Sigmoid colon (tissue), 7 donors: ENCODE results near the gene ZBTB38. TPM values are rescaled to one million over a fixed set of nuclear protein-coding genes. Genes with fewer than 3 reads are reported as not detected.

ENCODE experiments used
- DNase-seq: peaks from one replicate; pipeline ENCODE4 v3.0.0-alpha.2; 2019
- H3K27ac ChIP-seq, 4 donors: fragments of 200-600 bp; sonication (generic); one replicate each; pipeline ENCODE4 v1.5.1; 2016 to 2019; ENCODE audit warnings: mild to moderate bottlenecking in 1 of 4
- H3K27me3 ChIP-seq, 3 donors: fragments of 200-600 bp; sonication (generic); one replicate each; pipeline ENCODE4 v1.5.1; 2019; ENCODE audit warnings: mild to moderate bottlenecking in 1 of 3
- H3K36me3 ChIP-seq, 4 donors: fragments of 200-600 bp; sonication (generic); one replicate each; pipeline ENCODE4 v1.5.1; 2016 to 2019
- H3K4me1 ChIP-seq, 4 donors: fragments of 200-600 bp; sonication (generic); one replicate each; pipeline ENCODE4 v1.5.1; 2017 to 2019
- H3K4me3 ChIP-seq, 4 donors: fragments of 200-600 bp; sonication (generic); one replicate each; pipeline ENCODE4 v1.5.1; 2017 to 2019; ENCODE audit warnings: mild to moderate bottlenecking in 2 of 4, moderate library complexity in 1 of 4
- H3K9me3 ChIP-seq, 4 donors: fragments of 200-600 bp in 3 of 4; sonication (generic) in 3 of 4; one replicate each; pipeline versions ENCODE4 v1.5.1 to v1.6.1; 2013 to 2019
- EP300 ChIP-seq, 4 donors: sonication (generic); formaldehyde crosslinking; IDR thresholded peaks; one replicate each; pipeline ENCODE4 v1.6.1; 2017; ENCODE audit warnings: antibody characterized with exemption in 4 of 4
- POLR2A ChIP-seq, 2 donors: fragments of 450-650 bp; IDR thresholded peaks; one replicate each; pipeline ENCODE4 v1.6.1; 2016; ENCODE audit warnings: antibody characterized with exemption in 2 of 2, mild to moderate bottlenecking in 2 of 2, moderate library complexity in 2 of 2
- POLR2AphosphoS5 ChIP-seq, 4 donors: sonication (generic); formaldehyde crosslinking; IDR thresholded peaks; one replicate each; pipeline ENCODE4 v1.6.1; 2017; ENCODE audit warnings: antibody characterized with exemption in 4 of 4
- whole genome bisulfite sequencing, 2 donors: extraction: QIAGEN DNeasy Blood & Tissue Kit; methylation state at CpG; one replicate each; pipeline ENCODE4 v1.1.7; 2013; 5-methylcytosine and 5-hydroxymethylcytosine counted together
- intact Hi-C: fragments of 100-400 bp; cut with DNase I; formaldehyde crosslinking; loops from one replicate; pipeline ENCODE4 v1.15.1; 2023
- polyA plus RNA-seq, 3 donors: library from polyadenylated mRNA; stranded (reverse); fragments of 200-250 nt; gene quantifications; one replicate each; pipeline ENCODE4 v1.2.3, GENCODE V29; 2013
- total RNA-seq, 4 donors: library from RNA; depleted of rRNA; stranded (reverse); fragments of >200 nt; gene quantifications; one replicate each; pipeline ENCODE4 v1.1.0, GENCODE V29; 2016
- TF ChIP-seq, protein P1 (sequence below), 4 experiments: fragments of 450-650 bp in 3 of 4; fragments of 200-600 bp in 1 of 4; IDR thresholded peaks; one replicate each; pipeline ENCODE4 v1.5.1; 2016 to 2019; ENCODE audit warnings: antibody characterized with exemption in 4 of 4, mild to moderate bottlenecking in 3 of 4, moderate library complexity in 2 of 4
- donor health status: healthy with polysubstance abuse.
- donor health status: Bipolar disorder and iron deficiency.
- donor health status: healthy.

The ZBTB38 gene
- total and polyA plus RNA-seq, 7 donors: 16.8 to 178 (median 150) TPM

DNA sequence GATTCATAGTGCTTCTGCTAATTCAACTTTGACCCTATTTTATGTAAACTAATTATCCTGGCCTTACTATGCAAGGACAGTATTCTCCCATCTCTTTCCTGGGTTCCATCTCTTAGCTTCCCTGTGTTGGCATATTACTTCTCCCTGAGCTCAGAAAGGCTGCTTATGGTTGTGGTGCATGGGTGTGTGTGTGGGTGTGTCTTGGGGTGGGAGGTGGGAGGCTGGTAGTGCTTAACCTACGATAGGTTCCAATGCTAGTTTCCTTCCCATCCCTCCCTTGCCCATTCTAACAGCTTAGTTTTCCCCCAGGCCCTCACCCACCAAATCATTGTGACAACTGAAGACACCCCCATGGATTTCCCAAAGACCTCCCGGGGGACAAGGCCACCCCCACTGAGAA is 22.8 kb upstream of the ZBTB38 start:
- H3K4me3 ChIP-seq: no peak overlapping the region
- 17 to 65% methylated on average over 2 of the region's 2 CpGs for WGBS, 2 donors
- no peak for DNase-seq
- intact Hi-C loops: no loop called here
- H3K27ac ChIP-seq: no peak overlapping the region
- H3K36me3 ChIP-seq: no peaks in the 10 kb centered on the region
- TF ChIP-seq POLR2AphosphoS5 (IDR thresholded peaks at IDR 0.05) (no peak), EP300 (IDR thresholded peaks at IDR 0.05) (no peak), POLR2A (IDR thresholded peaks at IDR 0.05) (no peak)
- TF ChIP-seq, protein P1, sequence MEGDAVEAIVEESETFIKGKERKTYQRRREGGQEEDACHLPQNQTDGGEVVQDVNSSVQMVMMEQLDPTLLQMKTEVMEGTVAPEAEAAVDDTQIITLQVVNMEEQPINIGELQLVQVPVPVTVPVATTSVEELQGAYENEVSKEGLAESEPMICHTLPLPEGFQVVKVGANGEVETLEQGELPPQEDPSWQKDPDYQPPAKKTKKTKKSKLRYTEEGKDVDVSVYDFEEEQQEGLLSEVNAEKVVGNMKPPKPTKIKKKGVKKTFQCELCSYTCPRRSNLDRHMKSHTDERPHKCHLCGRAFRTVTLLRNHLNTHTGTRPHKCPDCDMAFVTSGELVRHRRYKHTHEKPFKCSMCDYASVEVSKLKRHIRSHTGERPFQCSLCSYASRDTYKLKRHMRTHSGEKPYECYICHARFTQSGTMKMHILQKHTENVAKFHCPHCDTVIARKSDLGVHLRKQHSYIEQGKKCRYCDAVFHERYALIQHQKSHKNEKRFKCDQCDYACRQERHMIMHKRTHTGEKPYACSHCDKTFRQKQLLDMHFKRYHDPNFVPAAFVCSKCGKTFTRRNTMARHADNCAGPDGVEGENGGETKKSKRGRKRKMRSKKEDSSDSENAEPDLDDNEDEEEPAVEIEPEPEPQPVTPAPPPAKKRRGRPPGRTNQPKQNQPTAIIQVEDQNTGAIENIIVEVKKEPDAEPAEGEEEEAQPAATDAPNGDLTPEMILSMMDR (IDR thresholded peaks at IDR 0.05): no peak
- no peaks in the 10 kb centered on the region for H3K4me1 ChIP-seq
- no peaks in the 10 kb centered on the region for H3K9me3 ChIP-seq
- no peaks in the 10 kb centered on the region for H3K27me3 ChIP-seq

DNA sequence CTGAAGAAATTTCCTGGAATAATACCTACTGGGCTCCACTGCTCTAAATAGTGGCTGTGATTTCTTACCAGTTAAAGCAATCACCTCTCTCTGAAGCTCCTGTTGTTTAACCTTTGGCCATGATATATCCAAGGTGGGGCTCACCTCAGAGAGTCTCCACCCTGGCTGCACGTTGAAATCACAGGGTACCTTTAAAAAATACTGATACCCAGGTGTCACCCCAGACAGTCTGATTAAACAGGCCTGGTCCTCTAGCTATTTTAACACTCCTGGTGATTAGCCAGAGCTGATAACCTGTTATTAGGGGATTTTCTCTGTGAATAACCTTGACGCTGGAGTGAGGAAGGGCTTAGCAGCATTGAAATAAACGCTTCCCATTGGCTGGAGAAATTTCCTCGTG is 22.3 kb upstream of the ZBTB38 start:
- WGBS, 2 donors: 15 to 65% methylated on average over 4 of the region's 4 CpGs
- Histone ChIP-seq H3K27me3 (no peaks in the 10 kb centered on the region), H3K36me3 (no peaks in the 10 kb centered on the region), H3K27ac (no peak overlapping the region), H3K9me3 (no peaks in the 10 kb centered on the region), H3K4me3 (no peak overlapping the region), H3K4me1 (no peaks in the 10 kb centered on the region)
- DNase-seq: no peak
- no peak for TF ChIP-seq EP300 (IDR thresholded peaks at IDR 0.05)
- no peak for TF ChIP-seq POLR2AphosphoS5 (IDR thresholded peaks at IDR 0.05)
- no peak for TF ChIP-seq POLR2A (IDR thresholded peaks at IDR 0.05)
- TF ChIP-seq, protein P1 (IDR thresholded peaks at IDR 0.05): no peak
- intact Hi-C loops: no loop called here

DNA sequence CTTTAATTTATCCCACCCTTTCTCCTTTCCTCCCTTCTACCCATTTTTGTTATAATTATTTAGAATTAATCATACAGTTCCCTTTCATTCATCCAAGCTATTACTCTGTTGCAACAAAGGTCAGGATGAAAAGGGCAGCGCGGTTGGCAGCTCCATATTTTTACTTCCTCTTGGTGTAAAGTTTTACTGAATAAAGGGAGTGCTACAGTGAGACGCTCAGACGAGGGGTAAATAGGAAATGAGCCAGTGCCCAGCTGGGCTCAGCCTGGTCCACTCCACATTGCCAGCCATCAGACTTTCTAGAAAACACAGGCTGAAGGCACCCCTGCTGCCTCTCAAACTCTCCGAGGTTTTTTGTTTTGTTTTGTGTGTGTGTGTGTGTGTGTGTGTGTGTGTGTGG is 21.9 kb upstream of the ZBTB38 start:
- no peak for TF ChIP-seq EP300 (IDR thresholded peaks at IDR 0.05)
- TF ChIP-seq, protein P1 (IDR thresholded peaks at IDR 0.05): no peak
- no peak for TF ChIP-seq POLR2A (IDR thresholded peaks at IDR 0.05)
- TF ChIP-seq POLR2AphosphoS5 (IDR thresholded peaks at IDR 0.05): no peak
- H3K27me3 ChIP-seq: no peaks in the 10 kb centered on the region
- no peaks in the 10 kb centered on the region for H3K36me3 ChIP-seq
- 14 to 53% methylated on average over 5 of the region's 5 CpGs for WGBS, 2 donors
- DNase-seq: no peak
- H3K4me3 ChIP-seq: no peak overlapping the region
- H3K9me3 ChIP-seq: no peaks in the 10 kb centered on the region
- no peaks in the 10 kb centered on the region for H3K4me1 ChIP-seq
- intact Hi-C loops: no loop called here
- no peak overlapping the region for H3K27ac ChIP-seq

DNA sequence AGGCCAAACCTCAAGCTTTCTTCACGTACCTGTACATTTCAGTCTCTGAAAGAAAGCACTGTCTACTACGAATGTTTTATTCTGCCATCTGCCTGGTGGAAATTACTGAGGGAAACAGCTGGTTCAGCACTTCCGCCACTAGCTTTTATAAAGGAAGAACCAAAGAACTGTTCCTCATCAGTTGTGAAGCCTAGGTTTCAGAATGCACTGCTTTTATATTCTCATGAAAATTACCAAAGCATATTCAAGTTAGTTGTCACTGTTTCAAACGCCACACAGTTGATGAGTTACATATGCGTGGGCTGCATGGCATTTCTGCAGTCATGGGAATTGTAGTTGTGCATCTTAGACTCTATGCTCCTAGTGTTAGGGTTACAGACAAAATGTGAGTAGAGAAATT is 21.5 kb upstream of the ZBTB38 start:
- intact Hi-C loops: no loop called here
- Histone ChIP-seq H3K36me3 (no peaks in the 10 kb centered on the region), H3K4me1 (no peaks in the 10 kb centered on the region), H3K27ac (no peak overlapping the region), H3K4me3 (no peak overlapping the region), H3K9me3 (no peaks in the 10 kb centered on the region), H3K27me3 (no peaks in the 10 kb centered on the region)
- TF ChIP-seq POLR2AphosphoS5 (IDR thresholded peaks at IDR 0.05): no peak
- TF ChIP-seq, protein P1 (IDR thresholded peaks at IDR 0.05): no peak
- TF ChIP-seq EP300 (IDR thresholded peaks at IDR 0.05): no peak
- TF ChIP-seq POLR2A (IDR thresholded peaks at IDR 0.05): no peak
- 67 to 76% methylated on average over 5 of the region's 5 CpGs for WGBS, 2 donors
- no peak for DNase-seq

DNA sequence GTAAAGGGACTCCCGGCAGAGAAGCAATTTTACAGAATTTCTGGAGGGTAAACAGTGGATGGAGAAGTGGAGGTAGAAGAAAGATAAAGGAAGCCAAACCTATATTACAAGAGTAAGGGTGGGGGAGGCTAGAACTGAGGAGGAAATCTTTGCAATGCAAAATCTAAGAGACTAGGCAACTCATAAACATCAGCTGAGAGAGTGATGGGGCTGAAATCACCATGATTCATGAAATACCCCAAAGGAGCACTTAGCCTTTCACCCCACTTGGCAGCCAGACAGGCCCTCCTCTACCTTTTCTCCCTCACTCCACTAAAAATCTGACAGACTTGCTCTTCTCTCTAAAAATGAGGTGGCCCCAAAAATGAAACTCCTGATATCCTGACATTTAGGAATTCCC is 19.5 kb upstream of the ZBTB38 start:
- H3K9me3 ChIP-seq: no peaks in the 10 kb centered on the region
- DNase-seq: no peak
- intact Hi-C loops: no loop called here
- H3K36me3 ChIP-seq: no peaks in the 10 kb centered on the region
- TF ChIP-seq POLR2AphosphoS5 (IDR thresholded peaks at IDR 0.05): no peak
- no peak for TF ChIP-seq EP300 (IDR thresholded peaks at IDR 0.05)
- TF ChIP-seq, protein P1 (IDR thresholded peaks at IDR 0.05): no peak
- no peak overlapping the region for H3K27ac ChIP-seq
- H3K4me3 ChIP-seq: no peak overlapping the region
- 83 to 93% methylated on average over 1 of the region's 1 CpG for WGBS, 2 donors
- no peaks in the 10 kb centered on the region for H3K4me1 ChIP-seq
- no peaks in the 10 kb centered on the region for H3K27me3 ChIP-seq
